Uterus (tissue), 2 donors: ENCODE data around the gene CALN1.

ENCODE experiments used
- POLR2A ChIP-seq, 2 donors: fragments of 450-650 bp; IDR thresholded peaks; one replicate each; pipeline ENCODE4 v1.6.1; 2016; ENCODE audit warnings: antibody characterized with exemption in 2 of 2, mild to moderate bottlenecking in 1 of 2, moderate library complexity in 1 of 2
- TF ChIP-seq, protein P1 (sequence below), 4 experiments: fragments of 200-600 bp in 2 of 4; fragments of 450-650 bp in 2 of 4; sonication (generic) in 2 of 4; IDR thresholded peaks; one replicate each; pipeline ENCODE4 v1.5.1; 2016 to 2019; ENCODE audit warnings: antibody characterized with exemption in 4 of 4, mild to moderate bottlenecking in 2 of 4, moderate library complexity in 1 of 4

DNA sequence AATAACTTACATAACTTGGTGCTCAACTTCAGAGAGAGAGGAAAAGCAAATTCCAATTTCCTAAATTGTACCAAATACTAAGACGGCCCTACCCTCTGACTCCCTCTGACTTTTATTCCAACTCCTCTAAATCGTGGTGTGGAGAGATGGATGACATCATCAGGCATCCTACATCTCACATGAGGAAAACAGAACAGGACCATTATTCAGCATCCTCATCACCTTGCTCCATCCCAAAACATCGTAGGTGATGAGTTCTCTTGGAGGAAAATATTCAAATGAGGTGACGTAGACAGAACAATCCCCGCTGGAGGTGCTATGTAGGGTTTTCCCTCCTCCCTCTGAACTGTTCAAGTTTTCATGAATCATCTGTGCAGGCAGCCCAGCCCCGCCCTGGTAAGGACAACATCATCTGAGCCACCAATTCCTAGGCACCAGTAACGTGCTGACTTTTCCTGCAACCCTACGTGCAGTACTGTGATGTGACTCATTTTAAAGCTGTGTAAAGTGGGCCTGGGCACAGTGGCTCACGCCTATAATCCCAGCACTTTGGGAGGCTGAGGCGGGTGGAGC lies 167.2 kb downstream of the CALN1 start:
- TF ChIP-seq, protein P1, sequence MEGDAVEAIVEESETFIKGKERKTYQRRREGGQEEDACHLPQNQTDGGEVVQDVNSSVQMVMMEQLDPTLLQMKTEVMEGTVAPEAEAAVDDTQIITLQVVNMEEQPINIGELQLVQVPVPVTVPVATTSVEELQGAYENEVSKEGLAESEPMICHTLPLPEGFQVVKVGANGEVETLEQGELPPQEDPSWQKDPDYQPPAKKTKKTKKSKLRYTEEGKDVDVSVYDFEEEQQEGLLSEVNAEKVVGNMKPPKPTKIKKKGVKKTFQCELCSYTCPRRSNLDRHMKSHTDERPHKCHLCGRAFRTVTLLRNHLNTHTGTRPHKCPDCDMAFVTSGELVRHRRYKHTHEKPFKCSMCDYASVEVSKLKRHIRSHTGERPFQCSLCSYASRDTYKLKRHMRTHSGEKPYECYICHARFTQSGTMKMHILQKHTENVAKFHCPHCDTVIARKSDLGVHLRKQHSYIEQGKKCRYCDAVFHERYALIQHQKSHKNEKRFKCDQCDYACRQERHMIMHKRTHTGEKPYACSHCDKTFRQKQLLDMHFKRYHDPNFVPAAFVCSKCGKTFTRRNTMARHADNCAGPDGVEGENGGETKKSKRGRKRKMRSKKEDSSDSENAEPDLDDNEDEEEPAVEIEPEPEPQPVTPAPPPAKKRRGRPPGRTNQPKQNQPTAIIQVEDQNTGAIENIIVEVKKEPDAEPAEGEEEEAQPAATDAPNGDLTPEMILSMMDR (IDR thresholded peaks at IDR 0.05), result no peak
- no peak for TF ChIP-seq POLR2A (IDR thresholded peaks at IDR 0.05)
